WTC11 (cell line): ENCODE data around the gene OLFM3. TPM values are rescaled to one million over a fixed set of nuclear protein-coding genes. Genes with fewer than 3 reads are reported as not detected.

Experiments used
- ATAC-seq: fragments of 200-7000 bp; cut with Tn5 transposase; 2 replicates; pipeline ENCODE4 v1.10.0; 2021; ENCODE audit warnings: mild to moderate bottlenecking, moderate library complexity
- CTCF ChIA-PET: fragments of 300-600 bp; sonication (Branson Sonifier 250); formaldehyde crosslinking; loops from one replicate; lab custom pipeline; 2021; ENCODE audit warnings: antibody characterized with exemption; lab: Charles Lee
- POLR2A ChIA-PET: fragments of 350-600 bp; sonication (Branson Sonifier 250); formaldehyde crosslinking; loops from one replicate; lab custom pipeline; 2021; ENCODE audit warnings: antibody characterized with exemption; lab: Charles Lee
- DNase-seq: peaks from one replicate; pipeline ENCODE4 v3.0.0; 2021; ENCODE audit warnings: low spot score
- H3K27ac Mint-ChIP-seq: 2 replicates; pipeline ENCODE4 v1.8.0; 2021; ENCODE audit warnings: mixed read lengths
- H3K27me3 Mint-ChIP-seq: 2 replicates; pipeline ENCODE4 v1.8.0; 2021; ENCODE audit warnings: low read depth, mild to moderate bottlenecking, moderate library complexity, mixed read lengths
- H3K36me3 Mint-ChIP-seq: 2 replicates; pipeline ENCODE4 v1.8.0; 2021; ENCODE audit warnings: mixed read lengths
- H3K4me1 Mint-ChIP-seq: 2 replicates; pipeline ENCODE4 v1.8.0; 2022; ENCODE audit warnings: mixed read lengths
- H3K4me3 Mint-ChIP-seq: 2 replicates; pipeline ENCODE4 v1.8.0; 2021; ENCODE audit warnings: mild to moderate bottlenecking, moderate library complexity, mixed read lengths
- H3K9me3 Mint-ChIP-seq: 2 replicates; pipeline ENCODE4 v1.8.0; 2021; ENCODE audit warnings: mixed read lengths
- CDX4 ChIP-seq: fragments of 250-450 bp; sonication (Bioruptor Pico); IDR thresholded peaks from 2 replicates; pipeline ENCODE4 v1.9.0; 2021; ENCODE audit warnings: moderate library complexity, mild to moderate bottlenecking, inconsistent platforms, borderline replicate concordance
- CREM ChIP-seq: sonication (generic); formaldehyde crosslinking; IDR thresholded peaks from 2 replicates; pipeline ENCODE4 v1.8.1; 2022; ENCODE audit warnings: mild to moderate bottlenecking, missing genetic modification reagents, moderate library complexity
- ELF4 ChIP-seq: sonication (generic); formaldehyde crosslinking; IDR thresholded peaks from 2 replicates; pipeline ENCODE4 v1.8.1; 2022; ENCODE audit warnings: low read depth, mild to moderate bottlenecking, moderate library complexity, missing genetic modification reagents
- FOXJ3 ChIP-seq: sonication (generic); formaldehyde crosslinking; IDR thresholded peaks from 2 replicates; pipeline ENCODE4 v1.9.0; 2021; ENCODE audit warnings: missing genetic modification reagents, mild to moderate bottlenecking, borderline replicate concordance
- GRHL2 ChIP-seq: fragments of 250-450 bp; sonication (Bioruptor Pico); IDR thresholded peaks from 2 replicates; pipeline ENCODE4 v1.8.0; 2022; ENCODE audit warnings: mild to moderate bottlenecking, moderate library complexity; ENCODE audit not compliant: insufficient replicate concordance, severe bottlenecking
- MYBL2 ChIP-seq: sonication (generic); formaldehyde crosslinking; IDR thresholded peaks from 2 replicates; pipeline ENCODE4 v1.8.1; 2023; ENCODE audit warnings: mild to moderate bottlenecking, moderate library complexity, missing genetic modification reagents
- NFYB ChIP-seq: sonication (generic); formaldehyde crosslinking; conservative IDR thresholded peaks from 2 replicates; pipeline ENCODE4 v1.8.0; 2022; ENCODE audit warnings: low read depth, missing genetic modification reagents
- PRRX2 ChIP-seq: fragments of 250-450 bp; sonication (Bioruptor Pico); IDR thresholded peaks from 2 replicates; pipeline ENCODE4 v1.8.0; 2021; ENCODE audit warnings: mild to moderate bottlenecking
- SMAD4 ChIP-seq: sonication (generic); formaldehyde crosslinking; IDR thresholded peaks from 2 replicates; pipeline ENCODE4 v1.8.0; 2022; ENCODE audit warnings: mild to moderate bottlenecking, missing genetic modification reagents
- SOX15 ChIP-seq: fragments of 250-450 bp; sonication (Bioruptor Pico); IDR thresholded peaks from 2 replicates; pipeline ENCODE4 v1.9.0; 2021; ENCODE audit warnings: mild to moderate bottlenecking
- SP1 ChIP-seq: sonication (generic); formaldehyde crosslinking; conservative IDR thresholded peaks from 2 replicates; pipeline ENCODE4 v1.8.1; 2022; ENCODE audit warnings: missing genetic modification reagents
- TEAD1 ChIP-seq: sonication (generic); formaldehyde crosslinking; IDR thresholded peaks from 2 replicates; pipeline ENCODE4 v1.8.0; 2022; ENCODE audit warnings: mild to moderate bottlenecking, missing genetic modification reagents
- ZBTB21 ChIP-seq: sonication (generic); formaldehyde crosslinking; IDR thresholded peaks from 2 replicates; pipeline ENCODE4 v1.8.1; 2023; ENCODE audit warnings: mild to moderate bottlenecking, missing genetic modification reagents, borderline replicate concordance
- ZNF219 ChIP-seq: sonication (generic); formaldehyde crosslinking; IDR thresholded peaks from 2 replicates; pipeline ENCODE4 v1.8.0; 2023; ENCODE audit warnings: missing genetic modification reagents, mild to moderate bottlenecking, borderline replicate concordance
- ZNF263 ChIP-seq: sonication (generic); formaldehyde crosslinking; IDR thresholded peaks from 2 replicates; pipeline ENCODE4 v1.8.1; 2022; ENCODE audit warnings: low read depth, mild to moderate bottlenecking, moderate library complexity, missing genetic modification reagents
- ZNF423 ChIP-seq: fragments of 250-450 bp; sonication (Bioruptor Pico); IDR thresholded peaks from 2 replicates; pipeline ENCODE4 v2.1.2; 2022; ENCODE audit warnings: mild to moderate bottlenecking, moderate library complexity
- ZNF425 ChIP-seq: fragments of 250-450 bp; sonication (Bioruptor Pico); conservative IDR thresholded peaks from 2 replicates; pipeline ENCODE4 v1.9.0; 2021; ENCODE audit warnings: mild to moderate bottlenecking
- ZSCAN18 ChIP-seq: fragments of 250-450 bp; sonication (Bioruptor Pico); IDR thresholded peaks from 2 replicates; pipeline ENCODE4 v2.1.2; 2022; ENCODE audit warnings: mild to moderate bottlenecking, moderate library complexity
- total RNA-seq: library from RNA; stranded (reverse); gene quantifications from 3 replicates; pipeline ENCODE4 v1.2.3, GENCODE V29; 2021
- TF ChIP-seq, protein P1 (sequence below): sonication (generic); formaldehyde crosslinking; IDR thresholded peaks from 2 replicates; pipeline ENCODE4 v1.8.1; 2023; ENCODE audit warnings: mild to moderate bottlenecking, missing genetic modification reagents, moderate library complexity
- TF ChIP-seq, protein P2 (sequence below): sonication (generic); formaldehyde crosslinking; IDR thresholded peaks from 2 replicates; pipeline ENCODE4 v1.8.1; 2023; ENCODE audit warnings: mild to moderate bottlenecking, missing genetic modification reagents, borderline replicate concordance
- TF ChIP-seq, protein P3 (sequence below): sonication (generic); formaldehyde crosslinking; IDR thresholded peaks from 2 replicates; pipeline ENCODE4 v1.8.0; 2022; ENCODE audit warnings: mild to moderate bottlenecking, missing genetic modification reagents
- TF ChIP-seq, protein P4 (sequence below): sonication (generic); formaldehyde crosslinking; IDR thresholded peaks from 2 replicates; pipeline ENCODE4 v1.8.1; 2023; ENCODE audit warnings: mild to moderate bottlenecking, missing genetic modification reagents

Gene OLFM3
- total RNA-seq, 1 experiment from 2014 or later, result 0.37 TPM

DNA sequence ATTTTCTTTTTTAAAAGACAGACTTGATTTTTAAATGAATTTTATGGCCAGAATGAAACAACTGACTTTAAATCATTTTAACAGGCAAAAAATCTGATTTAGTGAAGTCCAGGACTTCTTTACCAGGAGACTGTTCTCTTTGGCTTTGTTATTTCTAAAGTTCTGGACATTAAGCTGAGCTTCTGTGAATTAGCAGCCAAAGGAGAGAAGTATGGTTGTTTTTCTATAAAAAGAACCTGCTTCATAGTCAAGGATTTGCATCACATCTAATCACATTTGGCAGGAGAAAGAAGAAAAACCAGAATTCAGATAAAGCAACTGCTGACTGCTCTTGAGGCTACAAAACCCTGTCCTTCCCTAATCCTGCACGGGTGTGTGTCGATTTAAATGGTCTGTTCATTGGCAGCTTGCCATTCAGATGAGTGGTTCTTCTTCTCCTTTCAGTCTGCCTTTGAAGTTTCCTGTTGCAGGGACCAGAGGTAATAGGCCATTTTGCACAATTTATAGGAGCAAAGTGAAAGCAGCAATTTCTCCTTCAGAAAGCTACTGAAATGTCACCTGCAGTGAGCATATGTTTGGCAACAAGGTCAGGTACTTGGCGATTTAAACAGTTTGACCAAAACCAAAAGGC, 215.4 kb downstream of the OLFM3 start (continued):
- TF ChIP-seq CREM (no peak), TEAD1 (CRISPR knock-in tag) (no peak), CDX4 (no peak)

GRCh38 chr1:101769520-101769919, 227.2 kb downstream of the OLFM3 start:
- no peak overlapping the region for H3K4me3 Mint-ChIP-seq
- ATAC-seq, result peak; percentile 64
- TF ChIP-seq, protein P1, sequence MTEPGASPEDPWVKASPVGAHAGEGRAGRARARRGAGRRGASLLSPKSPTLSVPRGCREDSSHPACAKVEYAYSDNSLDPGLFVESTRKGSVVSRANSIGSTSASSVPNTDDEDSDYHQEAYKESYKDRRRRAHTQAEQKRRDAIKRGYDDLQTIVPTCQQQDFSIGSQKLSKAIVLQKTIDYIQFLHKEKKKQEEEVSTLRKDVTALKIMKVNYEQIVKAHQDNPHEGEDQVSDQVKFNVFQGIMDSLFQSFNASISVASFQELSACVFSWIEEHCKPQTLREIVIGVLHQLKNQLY (CRISPR knock-in tag), result no peak
- no peak for TF ChIP-seq ZNF423 (CRISPR knock-in tag)
- TF ChIP-seq, protein P2, sequence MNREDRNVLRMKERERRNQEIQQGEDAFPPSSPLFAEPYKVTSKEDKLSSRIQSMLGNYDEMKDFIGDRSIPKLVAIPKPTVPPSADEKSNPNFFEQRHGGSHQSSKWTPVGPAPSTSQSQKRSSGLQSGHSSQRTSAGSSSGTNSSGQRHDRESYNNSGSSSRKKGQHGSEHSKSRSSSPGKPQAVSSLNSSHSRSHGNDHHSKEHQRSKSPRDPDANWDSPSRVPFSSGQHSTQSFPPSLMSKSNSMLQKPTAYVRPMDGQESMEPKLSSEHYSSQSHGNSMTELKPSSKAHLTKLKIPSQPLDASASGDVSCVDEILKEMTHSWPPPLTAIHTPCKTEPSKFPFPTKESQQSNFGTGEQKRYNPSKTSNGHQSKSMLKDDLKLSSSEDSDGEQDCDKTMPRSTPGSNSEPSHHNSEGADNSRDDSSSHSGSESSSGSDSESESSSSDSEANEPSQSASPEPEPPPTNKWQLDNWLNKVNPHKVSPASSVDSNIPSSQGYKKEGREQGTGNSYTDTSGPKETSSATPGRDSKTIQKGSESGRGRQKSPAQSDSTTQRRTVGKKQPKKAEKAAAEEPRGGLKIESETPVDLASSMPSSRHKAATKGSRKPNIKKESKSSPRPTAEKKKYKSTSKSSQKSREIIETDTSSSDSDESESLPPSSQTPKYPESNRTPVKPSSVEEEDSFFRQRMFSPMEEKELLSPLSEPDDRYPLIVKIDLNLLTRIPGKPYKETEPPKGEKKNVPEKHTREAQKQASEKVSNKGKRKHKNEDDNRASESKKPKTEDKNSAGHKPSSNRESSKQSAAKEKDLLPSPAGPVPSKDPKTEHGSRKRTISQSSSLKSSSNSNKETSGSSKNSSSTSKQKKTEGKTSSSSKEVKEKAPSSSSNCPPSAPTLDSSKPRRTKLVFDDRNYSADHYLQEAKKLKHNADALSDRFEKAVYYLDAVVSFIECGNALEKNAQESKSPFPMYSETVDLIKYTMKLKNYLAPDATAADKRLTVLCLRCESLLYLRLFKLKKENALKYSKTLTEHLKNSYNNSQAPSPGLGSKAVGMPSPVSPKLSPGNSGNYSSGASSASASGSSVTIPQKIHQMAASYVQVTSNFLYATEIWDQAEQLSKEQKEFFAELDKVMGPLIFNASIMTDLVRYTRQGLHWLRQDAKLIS (CRISPR knock-in tag), result no peak
- TF ChIP-seq ZNF263 (CRISPR knock-in tag), result no peak
- TF ChIP-seq ZNF425 (CRISPR knock-in tag), result no peak
- no peak for TF ChIP-seq ZSCAN18 (CRISPR knock-in tag)
- TF ChIP-seq, protein P3, sequence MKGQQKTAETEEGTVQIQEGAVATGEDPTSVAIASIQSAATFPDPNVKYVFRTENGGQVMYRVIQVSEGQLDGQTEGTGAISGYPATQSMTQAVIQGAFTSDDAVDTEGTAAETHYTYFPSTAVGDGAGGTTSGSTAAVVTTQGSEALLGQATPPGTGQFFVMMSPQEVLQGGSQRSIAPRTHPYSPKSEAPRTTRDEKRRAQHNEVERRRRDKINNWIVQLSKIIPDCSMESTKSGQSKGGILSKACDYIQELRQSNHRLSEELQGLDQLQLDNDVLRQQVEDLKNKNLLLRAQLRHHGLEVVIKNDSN (CRISPR knock-in tag), result no peak
- TF ChIP-seq ZNF219 (CRISPR knock-in tag), result no peak
- TF ChIP-seq GRHL2 (CRISPR knock-in tag), result no peak
- no peak for TF ChIP-seq ELF4 (CRISPR knock-in tag)
- TF ChIP-seq MYBL2 (CRISPR knock-in tag), result no peak
- TF ChIP-seq SOX15 (CRISPR knock-in tag), result no peak
- no peak for TF ChIP-seq SMAD4
- no peak for TF ChIP-seq ZBTB21 (CRISPR knock-in tag)
- TF ChIP-seq, protein P4, sequence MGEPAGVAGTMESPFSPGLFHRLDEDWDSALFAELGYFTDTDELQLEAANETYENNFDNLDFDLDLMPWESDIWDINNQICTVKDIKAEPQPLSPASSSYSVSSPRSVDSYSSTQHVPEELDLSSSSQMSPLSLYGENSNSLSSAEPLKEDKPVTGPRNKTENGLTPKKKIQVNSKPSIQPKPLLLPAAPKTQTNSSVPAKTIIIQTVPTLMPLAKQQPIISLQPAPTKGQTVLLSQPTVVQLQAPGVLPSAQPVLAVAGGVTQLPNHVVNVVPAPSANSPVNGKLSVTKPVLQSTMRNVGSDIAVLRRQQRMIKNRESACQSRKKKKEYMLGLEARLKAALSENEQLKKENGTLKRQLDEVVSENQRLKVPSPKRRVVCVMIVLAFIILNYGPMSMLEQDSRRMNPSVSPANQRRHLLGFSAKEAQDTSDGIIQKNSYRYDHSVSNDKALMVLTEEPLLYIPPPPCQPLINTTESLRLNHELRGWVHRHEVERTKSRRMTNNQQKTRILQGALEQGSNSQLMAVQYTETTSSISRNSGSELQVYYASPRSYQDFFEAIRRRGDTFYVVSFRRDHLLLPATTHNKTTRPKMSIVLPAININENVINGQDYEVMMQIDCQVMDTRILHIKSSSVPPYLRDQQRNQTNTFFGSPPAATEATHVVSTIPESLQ (CRISPR knock-in tag), result no peak
- no peak for TF ChIP-seq NFYB (CRISPR knock-in tag)
- no peak for TF ChIP-seq PRRX2 (CRISPR knock-in tag)
- TF ChIP-seq FOXJ3, result no peak
- TF ChIP-seq CREM, result no peak
- no peak for TF ChIP-seq SP1 (CRISPR knock-in tag)
- DNase-seq, result no peak
- no peaks in the 10 kb centered on the region for H3K27me3 Mint-ChIP-seq
- ChIA-PET POLR2A (no interaction called here), CTCF (interaction anchor here (0.6 kb wide), 1 partner anchor 399 kb away, joined by 3 read pairs; no protein-coding TSS in a partner anchor)
- no peak overlapping the region for H3K27ac Mint-ChIP-seq
- no peaks in the 10 kb centered on the region for H3K9me3 Mint-ChIP-seq
- H3K36me3 Mint-ChIP-seq, result no peaks in the 10 kb centered on the region
- H3K4me1 Mint-ChIP-seq, result peaks cover 2% of the 10 kb centered on the region
